Measurements from ENCODE around the gene WASF3.

- TF ChIP-seq POLR2AphosphoS5 (IDR thresholded peaks at IDR 0.05; ENCODE audit: low read depth, low read length) (no peak), POLR2A (IDR thresholded peaks at IDR 0.05; ENCODE audit: low read depth, low read length) (no peak), SPI1 (IDR thresholded peaks at IDR 0.05; ENCODE audit: low read depth, low read length) (no peak), TAF1 (IDR thresholded peaks at IDR 0.05; ENCODE audit: low read depth, low read length) (no peak), PAX5 (IDR thresholded peaks at IDR 0.05; ENCODE audit: insufficient read depth, low read length, severe bottlenecking) (no peak)
These were observed 41.8 kb upstream of the WASF3 start for GRCh38 chr13:26515721-26516120.
